ENCODE data around the gene SLC6A7.

SLC6A7 gene

GRCh38 chr5:150227036-150227435 is 37.2 kb downstream of the SLC6A7 start:
- H4K20me1 ChIP-seq (ENCODE audit: insufficient read depth, low read length, poor library complexity, severe bottlenecking), result no peaks in the 10 kb centered on the region
- no peak overlapping the region for H3K9ac ChIP-seq (ENCODE audit: low read depth, low read length, poor library complexity, severe bottlenecking)
- H3K4me1 ChIP-seq (ENCODE audit: insufficient read depth, low read length, poor library complexity, severe bottlenecking), result no peaks in the 10 kb centered on the region
- H3K9me2 ChIP-seq (replicated peaks; ENCODE audit: low read depth, low read length), result no peaks in the 10 kb centered on the region
- H3K9me3 ChIP-seq (ENCODE audit: insufficient read depth, low read depth, low read length), result no peaks in the 10 kb centered on the region
- no peak for TF ChIP-seq CTCF (conservative IDR thresholded peaks at IDR 0.05; ENCODE audit: low read length)
- TF ChIP-seq EZH2phosphoT487 (IDR thresholded peaks at IDR 0.05; ENCODE audit: borderline replicate concordance), result no peak
- no peaks in the 10 kb centered on the region for H3K36me3 ChIP-seq (ENCODE audit: insufficient read depth, low read length)
- H3K4me2 ChIP-seq (ENCODE audit: low read depth, low read length, poor library complexity, severe bottlenecking), result no peak overlapping the region
- no peaks in the 10 kb centered on the region for H3K79me2 ChIP-seq (ENCODE audit: insufficient read depth, low read length)
- H2AFZ ChIP-seq (ENCODE audit: low read length), result no peak overlapping the region
- H3F3A ChIP-seq (ENCODE audit: low read depth), result no peaks in the 10 kb centered on the region
- H3K27me3 ChIP-seq (ENCODE audit: insufficient read depth, low read length, poor library complexity, severe bottlenecking), result no peaks in the 10 kb centered on the region
- no peak overlapping the region for H3K4me3 ChIP-seq (ENCODE audit: low read length, poor library complexity, severe bottlenecking)

- H3K4me2 ChIP-seq (ENCODE audit: low read depth, low read length, poor library complexity, severe bottlenecking), result no peak overlapping the region
- no peaks in the 10 kb centered on the region for H3K27me3 ChIP-seq (ENCODE audit: insufficient read depth, low read length, poor library complexity, severe bottlenecking)
- H3K9me3 ChIP-seq (ENCODE audit: insufficient read depth, low read depth, low read length), result no peaks in the 10 kb centered on the region
- H2AFZ ChIP-seq (ENCODE audit: low read length), result no peak overlapping the region
- no peaks in the 10 kb centered on the region for H3K9me2 ChIP-seq (replicated peaks; ENCODE audit: low read depth, low read length)
- no peak for TF ChIP-seq CTCF (conservative IDR thresholded peaks at IDR 0.05; ENCODE audit: low read length)
- TF ChIP-seq EZH2phosphoT487 (IDR thresholded peaks at IDR 0.05; ENCODE audit: borderline replicate concordance), result no peak
- no peaks in the 10 kb centered on the region for H3K4me1 ChIP-seq (ENCODE audit: insufficient read depth, low read length, poor library complexity, severe bottlenecking)
- no peaks in the 10 kb centered on the region for H4K20me1 ChIP-seq (ENCODE audit: insufficient read depth, low read length, poor library complexity, severe bottlenecking)
- no peaks in the 10 kb centered on the region for H3K79me2 ChIP-seq (ENCODE audit: insufficient read depth, low read length)
- no peaks in the 10 kb centered on the region for H3K36me3 ChIP-seq (ENCODE audit: insufficient read depth, low read length)
- H3K9ac ChIP-seq (ENCODE audit: low read depth, low read length, poor library complexity, severe bottlenecking), result no peak overlapping the region
- no peak overlapping the region for H3K4me3 ChIP-seq (ENCODE audit: low read length, poor library complexity, severe bottlenecking)
- H3F3A ChIP-seq (ENCODE audit: low read depth), result no peaks in the 10 kb centered on the region
Measured at GRCh38 chr5:150227606-150228273, 37.9 kb downstream of the SLC6A7 start.

GRCh38 chr5:150229571-150229970 is 39.7 kb downstream of the SLC6A7 start:
- H3K4me1 ChIP-seq (ENCODE audit: insufficient read depth, low read length, poor library complexity, severe bottlenecking), result no peaks in the 10 kb centered on the region
- no peaks in the 10 kb centered on the region for H3K36me3 ChIP-seq (ENCODE audit: insufficient read depth, low read length)
- no peak overlapping the region for H3K4me3 ChIP-seq (ENCODE audit: low read length, poor library complexity, severe bottlenecking)
- no peaks in the 10 kb centered on the region for H3K9me3 ChIP-seq (ENCODE audit: insufficient read depth, low read depth, low read length)
- H3K79me2 ChIP-seq (ENCODE audit: insufficient read depth, low read length), result no peaks in the 10 kb centered on the region
- no peaks in the 10 kb centered on the region for H3K9me2 ChIP-seq (replicated peaks; ENCODE audit: low read depth, low read length)
- no peaks in the 10 kb centered on the region for H3K27me3 ChIP-seq (ENCODE audit: insufficient read depth, low read length, poor library complexity, severe bottlenecking)
- TF ChIP-seq EZH2phosphoT487 (IDR thresholded peaks at IDR 0.05; ENCODE audit: borderline replicate concordance) (no peak), CTCF (conservative IDR thresholded peaks at IDR 0.05; ENCODE audit: low read length) (no peak)
- no peaks in the 10 kb centered on the region for H3F3A ChIP-seq (ENCODE audit: low read depth)
- H3K9ac ChIP-seq (ENCODE audit: low read depth, low read length, poor library complexity, severe bottlenecking), result no peak overlapping the region
- H3K4me2 ChIP-seq (ENCODE audit: low read depth, low read length, poor library complexity, severe bottlenecking), result no peak overlapping the region
- no peak overlapping the region for H2AFZ ChIP-seq (ENCODE audit: low read length)
- H4K20me1 ChIP-seq (ENCODE audit: insufficient read depth, low read length, poor library complexity, severe bottlenecking), result no peaks in the 10 kb centered on the region

All from Loucy (cell line).